DND-41 (cell line): ENCODE measurements around the gene PACSIN1.

Experiments used
- ATAC-seq: fragments of 200-7000 bp; cut with Tn5 transposase; 3 replicates; pipeline ENCODE4 v1.9.1; 2021; ENCODE audit warnings: low read depth; ENCODE audit not compliant: insufficient read depth
- DNase-seq: peaks from one replicate; pipeline ENCODE4 v3.0.0-alpha.2; 2020
- H2AFZ ChIP-seq: 2 replicates; pipeline ENCODE4 v1.6.0; 2012; ENCODE audit warnings: low read depth, low read length
- H3K27ac ChIP-seq: 2 replicates; pipeline ENCODE4 v1.5.1; 2012; ENCODE audit warnings: low read length, inconsistent platforms
- H3K27me3 ChIP-seq: fragments of 200-600 bp; sonication (generic); 2 replicates; pipeline ENCODE4 v1.6.0; 2012; ENCODE audit warnings: low read length, mild to moderate bottlenecking, inconsistent platforms; ENCODE audit not compliant: insufficient read depth, poor library complexity
- H3K36me3 ChIP-seq: 2 replicates; pipeline ENCODE4 v1.5.1; 2012; ENCODE audit warnings: low read length, inconsistent platforms; ENCODE audit not compliant: insufficient read depth
- H3K4me1 ChIP-seq: 2 replicates; pipeline ENCODE4 v1.5.1; 2012; ENCODE audit warnings: mild to moderate bottlenecking, low read length; ENCODE audit not compliant: insufficient read depth
- H3K4me2 ChIP-seq: 2 replicates; pipeline ENCODE4 v1.6.0; 2012; ENCODE audit warnings: mild to moderate bottlenecking, moderate library complexity, low read length, inconsistent platforms; ENCODE audit not compliant: insufficient read depth
- H3K4me3 ChIP-seq, 2 experiments: fragments of 200-600 bp in 1 of 2; shearing (Covaris generic) in 1 of 2; 2 replicates each; pipeline ENCODE4 v1.5.1; 2012 to 2016; ENCODE audit warnings: inconsistent platforms in 2 of 2, low read length in 2 of 2, mild to moderate bottlenecking in 2 of 2, low read depth in 1 of 2, moderate library complexity in 1 of 2
- H3K79me2 ChIP-seq: 2 replicates; pipeline ENCODE4 v1.6.0; 2012; ENCODE audit warnings: low read length, inconsistent platforms; ENCODE audit not compliant: insufficient read depth
- H3K9ac ChIP-seq: 2 replicates; pipeline ENCODE4 v1.6.0; 2012; ENCODE audit warnings: low read depth, mild to moderate bottlenecking, inconsistent platforms, low read length, moderate library complexity
- H3K9me3 ChIP-seq: 2 replicates; pipeline ENCODE4 v1.5.1; 2012; ENCODE audit warnings: low read length, moderate library complexity, mild to moderate bottlenecking, inconsistent platforms; ENCODE audit not compliant: insufficient read depth, severe bottlenecking
- H4K20me1 ChIP-seq: 2 replicates; pipeline ENCODE4 v1.6.0; 2012; ENCODE audit warnings: low read length; ENCODE audit not compliant: insufficient read depth
- CTCF ChIP-seq: IDR thresholded peaks from 2 replicates; pipeline ENCODE4 v1.5.1; 2012; ENCODE audit warnings: borderline replicate concordance, low read length, moderate library complexity, mild to moderate bottlenecking; ENCODE audit not compliant: poor library complexity, severe bottlenecking; ENCODE audit errors: extremely low read depth
- EZH2 ChIP-seq: IDR thresholded peaks from 3 replicates; pipeline ENCODE4 v1.6.1; 2012; ENCODE audit warnings: borderline replicate concordance, low read depth, mild to moderate bottlenecking, moderate library complexity, low read length, inconsistent platforms; ENCODE audit not compliant: severe bottlenecking

Gene PACSIN1

DNA sequence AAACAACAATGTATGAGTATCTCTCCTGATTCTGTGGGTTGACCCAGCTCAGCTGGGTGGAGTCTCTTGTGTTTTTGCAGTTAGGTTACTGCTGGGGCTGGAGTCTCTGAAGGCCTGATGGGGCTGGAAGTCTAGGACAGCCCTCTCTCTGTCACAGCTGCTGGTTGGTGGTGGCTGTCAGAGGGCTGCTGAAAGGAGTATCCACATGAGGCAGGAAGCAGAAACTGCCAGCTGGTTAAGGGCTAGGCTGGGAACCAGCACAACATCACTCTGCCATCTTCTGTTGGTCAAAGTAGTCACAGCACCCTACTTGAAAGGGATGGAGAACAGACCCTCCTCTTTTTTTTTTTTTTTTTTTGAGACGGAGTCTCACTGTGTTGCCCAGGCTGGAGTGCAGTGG is 10.0 kb upstream of the PACSIN1 start:
- TF ChIP-seq EZH2 (no peak), CTCF (no peak)
- Histone ChIP-seq H3K4me1 (no peaks in the 10 kb centered on the region), H3K36me3 (no peaks in the 10 kb centered on the region), H4K20me1 (no peaks in the 10 kb centered on the region), H3K4me2 (no peak overlapping the region), H3K4me3 (no peak overlapping the region), H3K9ac (no peak overlapping the region), H3K79me2 (no peaks in the 10 kb centered on the region), H3K27me3 (peaks cover 6% of the 10 kb centered on the region), H3K27ac (no peak overlapping the region), H3K9me3 (no peaks in the 10 kb centered on the region), H2AFZ (no peak overlapping the region)
- DNase-seq (peak; percentile 15), ATAC-seq (peak; percentile 64; the same call in 2 of the 3 replicates)

DNA sequence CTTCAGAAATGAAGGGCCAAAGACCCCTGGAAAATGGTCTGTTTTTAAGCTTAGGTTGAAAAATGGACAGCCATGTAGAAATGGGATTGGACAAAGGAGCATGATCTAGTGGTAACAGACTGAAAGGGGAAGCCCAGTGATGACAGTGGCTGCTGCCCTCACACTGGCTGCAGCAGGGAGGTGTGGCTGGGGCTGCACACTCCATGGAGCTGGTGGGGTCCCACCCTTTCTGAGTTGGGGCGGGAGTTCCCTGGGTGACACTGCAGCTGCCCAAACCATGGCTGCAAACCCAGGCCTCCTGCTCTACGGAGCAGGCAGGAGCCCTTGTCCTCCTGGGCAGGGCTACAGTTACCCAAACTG is 8.5 kb upstream of the PACSIN1 start:
- Histone ChIP-seq H3K36me3 (no peaks in the 10 kb centered on the region), H3K27ac (no peak overlapping the region), H2AFZ (no peak overlapping the region), H3K9ac (no peak overlapping the region), H3K4me1 (no peaks in the 10 kb centered on the region), H4K20me1 (no peaks in the 10 kb centered on the region), H3K4me2 (no peak overlapping the region), H3K79me2 (no peaks in the 10 kb centered on the region), H3K4me3 (no peak overlapping the region), H3K9me3 (no peaks in the 10 kb centered on the region), H3K27me3 (peaks cover 1% of the 10 kb centered on the region)
- no peak for DNase-seq
- TF ChIP-seq CTCF (no peak), EZH2 (no peak)
- no peak for ATAC-seq

GRCh38 chr6:34457742-34458735 is 7.8 kb upstream of the PACSIN1 start:
- Histone ChIP-seq H3K4me3 (no peak overlapping the region), H3K9me3 (no peaks in the 10 kb centered on the region), H3K36me3 (no peaks in the 10 kb centered on the region), H3K79me2 (no peaks in the 10 kb centered on the region), H3K9ac (no peak overlapping the region), H3K27ac (no peak overlapping the region), H3K4me2 (no peak overlapping the region), H2AFZ (no peak overlapping the region), H4K20me1 (peaks cover 3% of the 10 kb centered on the region; the same call in 1 of the 2 replicates), H3K27me3 (peaks cover 5% of the 10 kb centered on the region), H3K4me1 (no peaks in the 10 kb centered on the region)
- no peak for ATAC-seq
- no peak for DNase-seq
- TF ChIP-seq CTCF (no peak), EZH2 (no peak)
